ENCODE results near the gene FCMR. TPM values are rescaled to one million over a fixed set of nuclear protein-coding genes. Genes with fewer than 3 reads are reported as not detected.

FCMR gene
- total and polyA plus RNA-seq, 9 of the 15 experiments (the other 6 are each of a cell fraction or from before 2014, with no cell fraction given): 0.11 to 0.82 (median 0.20) TPM; not detected in 5

DNA sequence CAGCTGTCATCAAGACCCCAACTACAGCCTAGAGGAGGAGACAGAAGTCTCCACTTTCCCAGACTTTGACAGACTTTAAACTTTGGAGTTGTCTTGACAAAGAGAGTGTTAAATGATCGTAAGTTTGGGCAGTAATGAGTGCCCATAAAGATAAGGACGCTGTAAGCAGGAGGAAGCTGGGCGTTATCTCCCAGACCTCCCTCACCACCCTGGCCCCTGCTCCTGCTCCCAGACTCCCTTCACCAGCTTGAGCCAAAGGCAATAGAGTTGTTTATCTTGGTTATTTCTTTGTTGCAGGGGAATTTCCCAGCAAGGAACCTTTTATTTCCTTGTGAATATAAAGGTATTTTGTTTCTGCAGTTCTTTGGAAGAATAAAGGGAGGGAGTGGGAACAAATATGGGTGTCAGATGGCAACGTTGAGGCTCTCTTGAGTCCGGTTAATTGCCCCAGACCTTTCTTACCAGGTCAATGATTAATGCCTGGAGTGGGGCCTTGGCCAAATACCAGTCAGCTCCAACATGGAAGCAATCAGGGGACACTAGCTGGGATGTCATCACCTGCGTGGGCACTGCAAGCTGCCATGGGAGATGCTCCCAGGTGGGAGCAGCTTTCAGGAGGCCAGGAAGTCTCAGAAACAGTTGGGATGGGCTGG, 20.2 kb upstream of the FCMR start (continued):
- TF ChIP-seq HBP1 (CRISPR knock-in tag; IDR thresholded peaks at IDR 0.05) (no peak), SAFB2 (IDR thresholded peaks at IDR 0.05; ENCODE audit: borderline replicate concordance, low read depth, low read length, severe bottlenecking) (no peak), NKRF (IDR thresholded peaks at IDR 0.05; ENCODE audit: borderline replicate concordance) (no peak), HLTF (IDR thresholded peaks at IDR 0.05) (no peak), ZNF184 (CRISPR knock-in tag; IDR thresholded peaks at IDR 0.05) (no peak), KAT8 (IDR thresholded peaks at IDR 0.05; ENCODE audit: low read depth) (no peak), U2AF1 (optimal IDR thresholded peaks at IDR 0.05; ENCODE audit: low read depth, low read length) (no peak), SMAD4 (CRISPR knock-in tag; conservative IDR thresholded peaks at IDR 0.05) (no peak), RBBP5 (IDR thresholded peaks at IDR 0.05; ENCODE audit: borderline replicate concordance, insufficient read depth, low read length, poor library complexity, severe bottlenecking) (no peak), TRIM28 (IDR thresholded peaks at IDR 0.05) (no peak), ZNF696 (CRISPR knock-in tag; conservative IDR thresholded peaks at IDR 0.05) (no peak), CHD4 (IDR thresholded peaks at IDR 0.05; ENCODE audit: insufficient read depth, insufficient replicate concordance, low read depth, low read length, poor library complexity, severe bottlenecking) (no peak), GATAD2A (IDR thresholded peaks at IDR 0.05) (no peak), ZBTB2 (IDR thresholded peaks at IDR 0.05) (peak; percentile 50; the same call in 1 of the 2 replicates), ERF (CRISPR knock-in tag; IDR thresholded peaks at IDR 0.05) (no peak), SP1 (CRISPR knock-in tag; IDR thresholded peaks at IDR 0.05) (no peak), SMARCA4 (IDR thresholded peaks at IDR 0.05) (peak; percentile 72), ZBTB43 (CRISPR knock-in tag; IDR thresholded peaks at IDR 0.05) (no peak)
- TF ChIP-seq, protein P1, sequence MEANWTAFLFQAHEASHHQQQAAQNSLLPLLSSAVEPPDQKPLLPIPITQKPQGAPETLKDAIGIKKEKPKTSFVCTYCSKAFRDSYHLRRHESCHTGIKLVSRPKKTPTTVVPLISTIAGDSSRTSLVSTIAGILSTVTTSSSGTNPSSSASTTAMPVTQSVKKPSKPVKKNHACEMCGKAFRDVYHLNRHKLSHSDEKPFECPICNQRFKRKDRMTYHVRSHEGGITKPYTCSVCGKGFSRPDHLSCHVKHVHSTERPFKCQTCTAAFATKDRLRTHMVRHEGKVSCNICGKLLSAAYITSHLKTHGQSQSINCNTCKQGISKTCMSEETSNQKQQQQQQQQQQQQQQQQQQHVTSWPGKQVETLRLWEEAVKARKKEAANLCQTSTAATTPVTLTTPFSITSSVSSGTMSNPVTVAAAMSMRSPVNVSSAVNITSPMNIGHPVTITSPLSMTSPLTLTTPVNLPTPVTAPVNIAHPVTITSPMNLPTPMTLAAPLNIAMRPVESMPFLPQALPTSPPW (CRISPR knock-in tag; IDR thresholded peaks at IDR 0.05): peak; percentile 35; the same call in 1 of the 2 replicates
- TF ChIP-seq, protein P2, sequence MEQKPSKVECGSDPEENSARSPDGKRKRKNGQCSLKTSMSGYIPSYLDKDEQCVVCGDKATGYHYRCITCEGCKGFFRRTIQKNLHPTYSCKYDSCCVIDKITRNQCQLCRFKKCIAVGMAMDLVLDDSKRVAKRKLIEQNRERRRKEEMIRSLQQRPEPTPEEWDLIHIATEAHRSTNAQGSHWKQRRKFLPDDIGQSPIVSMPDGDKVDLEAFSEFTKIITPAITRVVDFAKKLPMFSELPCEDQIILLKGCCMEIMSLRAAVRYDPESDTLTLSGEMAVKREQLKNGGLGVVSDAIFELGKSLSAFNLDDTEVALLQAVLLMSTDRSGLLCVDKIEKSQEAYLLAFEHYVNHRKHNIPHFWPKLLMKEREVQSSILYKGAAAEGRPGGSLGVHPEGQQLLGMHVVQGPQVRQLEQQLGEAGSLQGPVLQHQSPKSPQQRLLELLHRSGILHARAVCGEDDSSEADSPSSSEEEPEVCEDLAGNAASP (IDR thresholded peaks at IDR 0.05): no peak

Measured in K562 (cell line).